KG1 (cell line): ENCODE data around the gene UMODL1.
A peak's percentile ranks its signal among the peaks of the same experiment; 100 is the strongest.
"Not testable (repeated sequence)": the region's sequence is repeated elsewhere in the genome, so short reads cannot be mapped to it uniquely, and the experiment has no call there.

Experiments used
- DNase-seq: peaks from one replicate; lab custom pipeline; 2025; lab: John Stamatoyannopoulos, UW

UMODL1 gene

GRCh38 chr21:42171091-42172053, 100.3 kb downstream of the UMODL1 start:
- no peak for DNase-seq

- DNase-seq = no peak
These were observed 101.7 kb downstream of the UMODL1 start for GRCh38 chr21:42172596-42173483.

GRCh38 chr21:42174173-42174572, 103.1 kb downstream of the UMODL1 start:
- no peak for DNase-seq

GRCh38 chr21:42175110-42175710, 104.1 kb downstream of the UMODL1 start:
- no peak for DNase-seq

- no peak for DNase-seq
These were observed 105.7 kb downstream of the UMODL1 start for GRCh38 chr21:42176859-42177258.

- no peak for DNase-seq
These were observed 108.2 kb downstream of the UMODL1 start for GRCh38 chr21:42179316-42179715.

- DNase-seq = not testable (repeated sequence)
These were observed 108.9 kb downstream of the UMODL1 start for GRCh38 chr21:42180001-42180400.

GRCh38 chr21:42182713-42183371, 111.7 kb downstream of the UMODL1 start:
- no peak for DNase-seq

- DNase-seq = no peak
These were observed 112.5 kb downstream of the UMODL1 start for GRCh38 chr21:42183374-42184266.

- DNase-seq = no peak
These were observed 115.5 kb downstream of the UMODL1 start for GRCh38 chr21:42186591-42186990.

- DNase-seq = peak; percentile 84
These were observed 117.0 kb downstream of the UMODL1 start for GRCh38 chr21:42187976-42188653.

GRCh38 chr21:42188663-42189062, 117.5 kb downstream of the UMODL1 start:
- DNase-seq = no peak

- no peak for DNase-seq
These were observed 118.3 kb downstream of the UMODL1 start for GRCh38 chr21:42189431-42189830.

GRCh38 chr21:42189860-42190485, 118.9 kb downstream of the UMODL1 start:
- DNase-seq = no peak

GRCh38 chr21:42190486-42190863, 119.4 kb downstream of the UMODL1 start:
- DNase-seq = no peak

GRCh38 chr21:42191064-42191463, 119.9 kb downstream of the UMODL1 start:
- DNase-seq = no peak

GRCh38 chr21:42191696-42192595, 120.8 kb downstream of the UMODL1 start:
- DNase-seq = no peak
